Adipocyte (in vitro differentiated cells): ENCODE results near the gene MGLL.

Source experiments
- DNase-seq: peaks from one replicate; pipeline ENCODE4 v3.0.0-alpha.2; 2015; ENCODE audit warnings: low read depth
- H3K27me3 ChIP-seq: replicated peaks from 2 replicates; pipeline ENCODE4 v1.7.0; 2013; ENCODE audit warnings: mild to moderate bottlenecking, low read length, moderate library complexity; ENCODE audit not compliant: control insufficient read depth, insufficient read depth
- H3K36me3 ChIP-seq: 2 replicates; pipeline ENCODE4 v1.7.0; 2013; ENCODE audit warnings: low read length, mild to moderate bottlenecking, moderate library complexity; ENCODE audit not compliant: control insufficient read depth, insufficient read depth, severe bottlenecking
- H3K4me1 ChIP-seq: 2 replicates; pipeline ENCODE4 v1.7.0; 2013; ENCODE audit warnings: mild to moderate bottlenecking, low read length, moderate library complexity; ENCODE audit not compliant: control insufficient read depth, insufficient read depth
- H3K4me3 ChIP-seq: 2 replicates; pipeline ENCODE4 v1.7.0; 2013; ENCODE audit warnings: mild to moderate bottlenecking, low read length, moderate library complexity
- H3K9ac ChIP-seq: 2 replicates; pipeline ENCODE4 v1.7.0; 2013; ENCODE audit warnings: mild to moderate bottlenecking, low read length, moderate library complexity
- H3K9me3 ChIP-seq: 2 replicates; pipeline ENCODE4 v1.7.0; 2013; ENCODE audit warnings: mild to moderate bottlenecking, low read length, moderate library complexity; ENCODE audit not compliant: control insufficient read depth

The MGLL gene

DNA sequence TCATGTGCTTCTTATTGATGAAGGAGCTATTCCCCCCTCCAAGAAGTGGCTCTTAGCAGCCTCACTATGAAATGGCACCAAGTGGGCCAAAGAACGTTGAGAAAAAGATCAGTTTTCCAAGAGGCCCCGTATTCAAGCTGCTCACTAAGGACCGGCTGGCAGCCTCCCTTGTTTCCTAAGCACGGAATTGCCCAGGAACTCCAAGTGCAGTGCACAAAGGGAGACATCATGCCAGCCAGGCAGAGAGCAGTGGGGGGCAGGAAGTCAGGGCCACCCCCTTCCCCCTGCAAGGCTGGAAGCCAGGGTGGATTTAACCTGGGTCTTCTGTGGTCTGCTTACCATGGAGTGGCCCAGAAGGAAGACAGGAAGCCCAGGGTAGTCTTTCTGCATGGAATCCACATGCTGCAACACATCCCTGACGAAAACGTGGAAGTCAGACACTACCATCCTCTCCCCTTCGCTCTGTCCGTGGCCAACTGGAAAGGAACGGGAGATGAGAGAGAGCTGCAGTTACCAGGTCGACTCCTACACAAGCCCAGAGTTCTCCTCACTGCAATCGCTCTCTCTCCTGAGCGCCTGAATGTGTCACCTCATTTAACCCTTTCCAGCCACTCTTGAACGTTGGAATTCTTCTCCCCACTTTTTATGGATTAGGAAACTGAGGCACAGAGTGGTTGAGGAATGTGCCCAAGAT, 100.1 kb downstream of the MGLL start:
- DNase-seq: no peak
- Histone ChIP-seq H3K9ac (no peak overlapping the region), H3K4me1 (peaks cover 32% of the 10 kb centered on the region), H3K9me3 (no peaks in the 10 kb centered on the region), H3K36me3 (peaks cover 47% of the 10 kb centered on the region), H3K4me3 (no peak overlapping the region), H3K27me3 (no peaks in the 10 kb centered on the region)

DNA sequence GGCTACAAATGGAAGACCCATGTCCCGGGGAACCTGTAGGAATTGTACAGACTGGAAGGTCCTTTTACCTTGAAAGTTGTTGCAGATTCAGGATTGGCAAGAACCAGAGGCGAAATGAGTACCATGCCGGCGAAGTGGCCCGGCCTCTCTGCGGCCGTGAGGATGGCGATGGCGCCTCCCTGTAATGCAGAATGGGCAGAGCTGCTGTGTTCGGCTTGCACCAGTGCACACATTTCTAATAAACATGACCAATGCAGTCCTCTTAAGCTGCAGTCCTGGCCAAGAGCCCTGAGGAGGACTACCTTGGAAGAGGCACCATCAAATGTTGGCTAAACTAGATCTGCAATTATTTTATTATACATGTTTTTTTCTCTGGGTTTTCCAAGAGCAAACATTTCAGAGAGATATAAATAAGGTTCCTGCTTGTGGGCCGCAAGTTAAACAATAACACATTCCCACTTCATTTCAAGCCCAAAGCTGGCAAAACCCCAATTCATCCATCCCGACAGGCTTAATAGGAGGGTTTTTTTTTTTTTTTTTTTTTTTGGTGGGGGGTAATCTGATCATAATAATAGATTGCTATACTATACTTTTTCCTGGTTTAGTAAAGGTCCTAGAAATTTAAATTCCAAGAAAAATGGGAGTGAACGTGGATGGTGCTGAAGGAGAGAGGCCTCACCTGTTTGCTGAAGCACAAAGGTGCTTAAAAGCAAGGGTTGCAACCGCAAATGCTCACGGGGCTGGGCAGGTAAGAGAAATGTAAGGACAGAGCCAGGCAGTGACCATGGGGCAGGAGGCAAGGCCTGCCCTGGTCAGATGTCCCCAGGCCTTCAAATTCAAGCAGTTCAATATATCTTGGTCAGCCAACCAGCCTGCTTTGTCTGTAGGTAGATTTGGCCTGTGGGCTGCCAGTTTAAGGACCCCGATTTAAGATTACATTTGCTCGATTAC, 101.1 kb downstream of the MGLL start:
- Histone ChIP-seq H3K27me3 (no peaks in the 10 kb centered on the region), H3K9ac (no peak overlapping the region), H3K36me3 (peaks cover 54% of the 10 kb centered on the region), H3K4me1 (peaks cover 36% of the 10 kb centered on the region), H3K4me3 (no peak overlapping the region), H3K9me3 (no peaks in the 10 kb centered on the region)
- no peak for DNase-seq

DNA sequence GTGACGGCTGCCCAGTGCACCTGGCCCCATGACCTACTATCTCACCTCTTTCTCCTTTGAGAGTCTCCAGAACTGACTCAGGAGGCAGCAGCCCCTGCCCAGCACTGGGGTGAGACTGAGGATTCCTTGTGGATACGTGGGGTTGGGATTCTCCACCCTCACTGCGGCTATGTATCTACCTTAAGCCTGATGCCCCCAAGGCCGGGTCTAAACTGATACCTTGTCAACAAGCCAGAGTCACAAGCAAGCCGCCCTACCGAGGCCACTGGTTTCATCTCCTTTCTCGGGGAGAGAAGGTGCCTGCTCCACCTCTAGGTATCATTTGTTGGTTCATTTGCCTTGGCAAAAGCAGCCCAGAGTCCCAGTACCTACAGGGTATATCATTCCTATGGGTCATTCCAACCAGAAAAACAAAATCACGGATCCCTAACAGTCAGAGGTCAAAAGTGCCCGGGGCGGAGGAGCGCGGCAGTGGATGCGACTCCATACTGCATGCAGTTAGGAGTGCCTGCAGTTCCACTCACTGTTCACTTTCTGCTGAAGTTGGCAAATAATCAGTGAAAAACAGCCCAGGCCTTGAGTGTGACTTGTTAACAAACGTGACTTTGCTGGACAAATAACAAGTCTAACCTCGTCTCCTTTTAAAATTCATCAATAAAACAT, 102.0 kb downstream of the MGLL start:
- no peak for DNase-seq
- H3K27me3 ChIP-seq: no peaks in the 10 kb centered on the region
- no peaks in the 10 kb centered on the region for H3K9me3 ChIP-seq
- no peak overlapping the region for H3K9ac ChIP-seq
- H3K36me3 ChIP-seq: peaks cover 61% of the 10 kb centered on the region
- no peak overlapping the region for H3K4me3 ChIP-seq
- H3K4me1 ChIP-seq: peaks cover 36% of the 10 kb centered on the region

DNA sequence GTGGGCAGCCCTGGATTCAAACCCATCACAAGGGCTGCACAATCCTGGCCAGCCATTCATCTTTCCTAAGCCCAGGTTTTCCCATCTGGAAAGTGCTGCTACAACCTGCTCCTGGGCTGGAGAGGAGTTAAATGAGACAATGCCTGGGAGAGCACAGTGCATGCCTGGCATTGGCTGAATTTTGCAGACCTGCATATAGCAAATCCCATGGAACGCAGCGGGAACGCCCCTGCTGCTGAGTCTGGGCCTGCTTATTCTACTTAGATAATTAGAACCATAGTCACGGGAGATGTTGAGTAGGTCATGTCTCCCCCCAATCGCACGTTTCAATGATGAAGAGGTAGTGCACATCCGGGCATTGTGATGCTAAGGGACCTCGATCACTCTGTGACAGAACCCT, 102.9 kb downstream of the MGLL start:
- no peak overlapping the region for H3K9ac ChIP-seq
- no peaks in the 10 kb centered on the region for H3K9me3 ChIP-seq
- no peaks in the 10 kb centered on the region for H3K27me3 ChIP-seq
- H3K36me3 ChIP-seq: peaks cover 63% of the 10 kb centered on the region
- peaks cover 36% of the 10 kb centered on the region for H3K4me1 ChIP-seq
- H3K4me3 ChIP-seq: no peak overlapping the region
- DNase-seq: no peak

DNA sequence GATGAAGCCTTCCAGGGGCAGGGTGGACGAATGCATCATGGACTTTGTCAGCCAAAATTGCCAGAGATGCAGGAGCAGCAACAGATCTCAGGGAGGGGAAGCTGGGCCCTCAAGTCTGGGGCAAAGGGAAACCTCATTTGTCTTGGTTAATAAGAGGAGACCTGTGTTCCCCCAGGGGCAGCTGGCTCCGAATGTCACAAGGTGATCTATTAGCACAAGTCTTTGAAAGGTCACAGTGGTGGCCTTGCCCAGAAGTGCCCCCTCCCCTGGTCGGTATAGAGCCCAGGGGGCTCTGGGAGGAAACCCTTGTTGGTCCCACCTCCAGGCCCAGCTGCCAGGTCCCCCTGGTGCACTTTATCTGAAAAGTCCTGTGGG, 103.4 kb downstream of the MGLL start:
- H3K9ac ChIP-seq: no peak overlapping the region
- H3K36me3 ChIP-seq: peaks cover 63% of the 10 kb centered on the region
- H3K9me3 ChIP-seq: no peaks in the 10 kb centered on the region
- DNase-seq: no peak
- no peak overlapping the region for H3K4me3 ChIP-seq
- no peaks in the 10 kb centered on the region for H3K27me3 ChIP-seq
- H3K4me1 ChIP-seq: peaks cover 36% of the 10 kb centered on the region

DNA sequence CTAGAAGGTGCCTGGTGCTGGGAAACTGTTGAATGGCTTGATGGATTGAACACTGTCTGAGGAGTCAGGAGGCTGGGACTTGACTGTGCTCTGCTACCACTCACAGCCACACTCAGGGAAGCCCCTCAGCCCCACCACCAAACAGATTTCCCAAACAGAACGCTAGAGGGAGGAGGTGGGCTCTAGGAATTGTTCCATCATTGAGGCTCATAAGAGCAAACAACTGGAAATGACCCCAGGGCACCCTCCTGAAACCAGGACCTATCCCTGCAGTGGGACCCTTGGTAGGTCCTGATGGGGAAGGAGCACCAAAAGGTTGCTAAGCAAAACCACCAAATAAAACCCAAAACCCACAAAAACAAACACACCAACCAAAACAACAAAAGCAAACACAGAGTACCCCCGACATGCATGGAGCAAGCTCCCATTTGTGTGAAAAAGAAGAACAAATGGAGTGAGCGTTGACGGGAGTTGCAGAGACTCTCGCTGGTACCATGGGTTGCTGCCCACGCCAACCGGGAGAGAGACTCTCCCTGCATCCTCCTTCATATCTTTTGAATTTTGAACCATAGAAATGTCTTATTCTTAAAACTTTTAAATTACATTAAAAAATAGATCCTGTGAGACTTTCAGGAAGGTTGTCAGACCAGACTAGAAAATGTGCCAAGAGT, 103.9 kb downstream of the MGLL start:
- Histone ChIP-seq H3K27me3 (no peaks in the 10 kb centered on the region), H3K9ac (no peak overlapping the region), H3K4me3 (no peak overlapping the region), H3K4me1 (peaks cover 34% of the 10 kb centered on the region), H3K9me3 (no peaks in the 10 kb centered on the region), H3K36me3 (peaks cover 61% of the 10 kb centered on the region)
- DNase-seq: no peak

DNA sequence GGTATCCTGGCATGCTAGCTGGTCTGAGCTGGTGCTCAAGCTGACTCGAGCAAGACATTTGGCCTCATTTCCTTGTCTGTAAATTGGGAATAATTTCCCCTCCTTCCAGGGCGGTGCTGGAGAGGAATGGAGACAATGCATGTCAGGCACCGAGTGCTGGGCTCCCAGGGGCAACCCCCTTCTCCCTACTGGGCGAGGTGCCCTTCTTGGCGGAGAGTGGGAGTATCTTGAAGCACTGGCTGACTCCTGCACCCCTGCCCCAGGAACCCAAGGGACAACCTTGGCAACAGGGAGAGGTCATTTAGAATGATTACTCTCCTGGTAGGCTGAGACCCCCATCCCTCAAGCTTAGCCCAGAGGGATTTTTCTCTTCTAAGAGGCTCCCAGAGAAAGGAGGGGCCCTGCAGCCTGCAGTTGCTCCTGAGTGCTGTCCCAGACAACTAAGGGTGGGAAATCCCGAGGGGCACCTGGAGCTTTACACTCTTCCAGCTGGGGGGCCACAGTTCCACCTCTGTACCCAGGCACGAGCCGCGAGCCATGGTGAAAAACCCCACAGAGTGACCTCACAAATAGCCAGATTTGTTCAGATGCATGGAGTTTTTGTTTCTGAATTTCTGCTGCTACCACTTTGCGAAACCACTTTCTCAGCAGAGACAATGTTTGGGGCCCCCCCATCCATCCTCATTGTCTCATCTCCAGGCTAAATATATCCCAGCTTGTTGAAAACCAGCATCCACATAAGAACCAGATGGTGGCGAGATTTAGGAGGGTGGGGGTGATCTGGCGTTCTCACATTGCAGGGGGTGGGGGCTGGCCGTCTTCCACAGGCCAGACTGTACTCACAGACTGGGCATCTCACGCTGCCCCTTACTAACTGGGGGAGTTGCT, 104.7 kb downstream of the MGLL start:
- peaks cover 26% of the 10 kb centered on the region for H3K4me1 ChIP-seq
- no peak for DNase-seq
- no peak overlapping the region for H3K4me3 ChIP-seq
- H3K36me3 ChIP-seq: peaks cover 63% of the 10 kb centered on the region
- H3K27me3 ChIP-seq: no peaks in the 10 kb centered on the region
- H3K9me3 ChIP-seq: no peaks in the 10 kb centered on the region
- H3K9ac ChIP-seq: no peak overlapping the region

DNA sequence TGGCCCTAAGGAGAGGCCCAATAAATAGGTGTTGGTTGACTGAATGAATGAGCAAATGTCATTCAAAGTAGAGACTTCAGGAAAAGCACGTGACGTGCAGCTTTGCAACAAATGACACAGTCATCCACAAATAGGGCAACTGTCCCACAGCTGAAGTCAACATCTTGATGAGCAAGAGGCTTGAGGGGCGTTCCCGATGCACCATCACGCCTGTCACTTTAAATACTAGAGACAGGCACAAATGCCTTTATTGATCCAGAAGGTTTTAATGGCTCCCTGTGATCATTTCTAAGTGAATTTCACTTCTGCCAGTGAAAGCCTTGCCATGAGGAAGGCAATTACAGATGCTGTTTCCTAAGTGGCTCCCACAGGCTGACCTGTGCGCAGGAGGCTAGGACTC, 105.9 kb downstream of the MGLL start:
- Histone ChIP-seq H3K4me1 (peaks cover 21% of the 10 kb centered on the region), H3K36me3 (peaks cover 58% of the 10 kb centered on the region)

DNA sequence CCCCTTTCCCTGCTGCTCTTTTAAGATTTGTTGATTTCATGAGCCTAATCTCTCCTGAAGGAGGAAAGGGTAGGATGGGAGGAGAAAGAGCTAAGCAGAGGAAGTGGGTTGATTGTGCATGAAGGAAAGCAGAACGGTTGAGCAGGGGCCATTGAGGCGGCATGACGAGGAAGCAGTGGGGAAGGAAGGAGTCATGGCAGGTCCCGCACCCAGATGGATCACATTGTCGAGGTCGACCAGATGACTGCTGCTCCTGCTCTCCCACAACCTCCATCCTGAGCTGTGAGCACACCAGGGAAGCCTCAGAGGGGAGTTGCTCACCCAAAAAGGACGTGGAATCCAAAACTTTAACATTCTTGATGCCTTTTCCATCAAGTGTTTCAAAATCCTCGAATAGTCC, 106.8 kb downstream of the MGLL start:
- peaks cover 52% of the 10 kb centered on the region for H3K36me3 ChIP-seq
- no peak overlapping the region for H3K9ac ChIP-seq
- no peaks in the 10 kb centered on the region for H3K9me3 ChIP-seq
- DNase-seq: no peak
- no peak overlapping the region for H3K4me3 ChIP-seq
- H3K27me3 ChIP-seq: no peaks in the 10 kb centered on the region
- H3K4me1 ChIP-seq: peaks cover 21% of the 10 kb centered on the region

More for the DNA sequence above, 105.9 kb downstream of the MGLL start:
- Histone ChIP-seq H3K27me3 (no peaks in the 10 kb centered on the region), H3K9ac (no peak overlapping the region), H3K9me3 (no peaks in the 10 kb centered on the region), H3K4me3 (no peak overlapping the region)
- no peak for DNase-seq

DNA sequence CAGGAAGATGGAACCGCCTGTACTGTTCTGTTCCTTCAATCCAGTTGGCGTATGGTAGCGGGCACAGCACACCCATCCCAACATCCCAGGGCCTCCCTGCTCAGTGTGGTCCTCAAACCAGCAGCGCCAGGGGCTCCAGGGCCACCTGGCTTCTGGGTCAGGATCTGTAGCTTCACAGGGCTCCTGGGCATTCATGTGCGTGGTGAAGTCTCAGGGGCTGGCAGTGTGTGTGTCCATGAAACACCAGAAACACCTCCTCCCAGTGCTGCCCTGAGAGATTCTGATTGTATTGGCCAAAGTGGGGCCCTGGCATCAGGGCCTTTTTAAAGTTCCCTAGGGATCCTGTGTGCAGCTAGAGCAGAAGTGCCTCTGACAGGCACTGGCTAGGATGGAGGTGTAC, 107.4 kb downstream of the MGLL start:
- Histone ChIP-seq H3K27me3 (no peaks in the 10 kb centered on the region), H3K9me3 (no peaks in the 10 kb centered on the region), H3K9ac (no peak overlapping the region), H3K36me3 (peaks cover 49% of the 10 kb centered on the region), H3K4me3 (no peak overlapping the region), H3K4me1 (peaks cover 21% of the 10 kb centered on the region)
- no peak for DNase-seq
